Fibroblast of the conjunctiva (primary cell): Measurements from ENCODE around the gene FRMD1.

Experiments
- DNase-seq: peaks from one replicate; pipeline ENCODE4 v3.0.0-alpha.2; 2010; ENCODE audit warnings: low read depth

The FRMD1 gene

DNA sequence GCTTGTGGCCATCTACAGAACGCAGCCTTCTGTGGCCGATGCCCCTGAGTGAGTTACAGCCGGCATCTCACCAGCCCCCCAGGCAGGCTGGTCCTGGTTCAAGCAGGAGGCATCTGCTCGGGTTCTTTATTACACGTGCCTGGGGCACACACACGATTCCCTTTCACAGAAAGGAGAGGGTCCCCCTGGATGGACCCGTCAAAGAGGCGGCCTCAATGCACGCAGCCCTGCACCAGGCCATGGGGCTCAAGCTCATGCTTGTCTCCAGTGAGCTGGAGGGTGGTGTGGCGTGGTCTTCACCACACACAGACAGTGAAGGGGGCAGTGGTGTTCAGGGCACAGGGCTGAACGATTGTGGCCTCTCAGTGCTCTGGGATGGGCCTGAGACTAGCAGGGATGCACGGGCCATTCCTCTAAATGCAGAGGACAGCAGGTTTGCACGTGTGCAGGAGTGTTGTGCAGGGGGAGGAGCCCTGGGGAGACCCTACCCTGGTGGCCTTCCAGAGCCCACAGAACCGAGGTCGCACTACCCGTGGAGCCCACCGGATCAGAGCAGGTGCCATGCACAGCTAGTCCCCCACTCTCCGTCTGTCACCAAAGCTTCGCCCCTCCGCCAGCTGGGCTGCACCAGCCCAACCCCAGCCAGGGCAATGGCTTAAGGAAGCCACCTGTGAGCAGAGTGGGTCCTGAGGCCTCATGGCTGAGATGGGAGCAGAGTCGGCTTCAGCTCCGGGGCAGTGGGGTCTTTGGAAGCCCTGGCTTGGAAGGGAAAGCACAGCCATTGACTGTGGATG, 23.1 kb downstream of the FRMD1 start:
- DNase-seq = no peak

DNA sequence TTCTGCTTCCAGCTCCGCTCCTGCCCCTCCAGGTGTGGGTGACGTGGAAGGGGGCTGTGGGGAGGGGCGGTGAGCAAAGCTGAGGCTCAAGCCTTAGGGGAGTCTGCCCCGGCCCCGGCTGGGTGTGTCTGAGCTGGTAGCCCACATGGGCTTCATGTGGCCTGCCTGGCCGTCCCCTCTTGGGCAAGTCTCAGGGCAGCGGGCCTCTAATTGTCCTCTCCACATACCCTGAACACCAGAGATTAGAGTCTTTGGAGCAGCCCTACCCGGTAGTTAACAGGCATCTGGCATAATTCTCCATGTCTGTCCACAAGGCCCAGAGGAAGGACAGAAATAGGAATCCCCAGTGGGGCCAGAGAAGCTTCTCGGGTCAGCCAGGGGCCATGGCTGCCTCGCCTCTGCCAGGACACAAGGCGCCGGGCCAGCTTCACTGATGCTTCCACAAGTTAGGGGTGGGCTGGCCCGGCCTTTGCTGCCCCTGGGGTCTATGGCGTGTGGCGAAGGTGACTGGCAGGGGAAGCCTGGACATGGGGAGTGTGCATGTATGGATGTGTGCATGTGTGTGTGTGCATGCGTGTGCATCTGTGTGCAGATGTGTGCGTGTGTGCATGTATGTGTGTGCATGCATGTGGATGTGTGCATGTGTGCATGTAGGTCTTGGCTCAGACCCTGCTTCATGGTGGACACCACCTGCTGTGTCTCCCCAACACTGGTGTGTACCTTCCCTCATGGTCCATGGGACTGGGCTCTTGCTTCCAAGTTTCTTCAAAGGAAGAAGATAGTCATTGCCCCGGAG, 24.0 kb downstream of the FRMD1 start:
- DNase-seq = no peak

DNA sequence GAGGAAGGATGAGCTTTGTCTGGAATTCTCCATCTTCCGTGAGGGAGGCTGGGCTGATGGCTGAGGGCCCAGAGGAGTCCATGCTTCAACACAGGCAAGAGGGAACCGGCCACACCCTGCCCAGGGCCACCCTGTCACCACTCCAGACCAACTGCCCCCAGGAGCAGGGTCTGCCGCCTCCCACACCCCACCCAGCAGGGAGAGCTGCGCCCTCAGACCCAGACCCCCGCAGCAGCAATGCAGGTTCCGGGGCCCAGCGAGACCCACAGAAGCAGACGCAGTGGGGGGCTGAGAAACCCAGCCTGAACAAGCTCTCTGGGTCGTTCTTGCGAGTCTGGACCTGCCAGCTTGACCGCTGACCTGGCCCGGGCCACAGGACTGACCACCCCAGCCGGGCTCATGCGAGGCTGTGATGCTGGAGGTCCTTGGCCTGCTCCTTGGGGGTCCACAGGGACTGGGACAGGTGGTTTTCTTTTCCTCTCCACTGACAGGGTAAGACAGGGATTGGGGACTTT, 25.0 kb downstream of the FRMD1 start:
- DNase-seq = no peak

DNA sequence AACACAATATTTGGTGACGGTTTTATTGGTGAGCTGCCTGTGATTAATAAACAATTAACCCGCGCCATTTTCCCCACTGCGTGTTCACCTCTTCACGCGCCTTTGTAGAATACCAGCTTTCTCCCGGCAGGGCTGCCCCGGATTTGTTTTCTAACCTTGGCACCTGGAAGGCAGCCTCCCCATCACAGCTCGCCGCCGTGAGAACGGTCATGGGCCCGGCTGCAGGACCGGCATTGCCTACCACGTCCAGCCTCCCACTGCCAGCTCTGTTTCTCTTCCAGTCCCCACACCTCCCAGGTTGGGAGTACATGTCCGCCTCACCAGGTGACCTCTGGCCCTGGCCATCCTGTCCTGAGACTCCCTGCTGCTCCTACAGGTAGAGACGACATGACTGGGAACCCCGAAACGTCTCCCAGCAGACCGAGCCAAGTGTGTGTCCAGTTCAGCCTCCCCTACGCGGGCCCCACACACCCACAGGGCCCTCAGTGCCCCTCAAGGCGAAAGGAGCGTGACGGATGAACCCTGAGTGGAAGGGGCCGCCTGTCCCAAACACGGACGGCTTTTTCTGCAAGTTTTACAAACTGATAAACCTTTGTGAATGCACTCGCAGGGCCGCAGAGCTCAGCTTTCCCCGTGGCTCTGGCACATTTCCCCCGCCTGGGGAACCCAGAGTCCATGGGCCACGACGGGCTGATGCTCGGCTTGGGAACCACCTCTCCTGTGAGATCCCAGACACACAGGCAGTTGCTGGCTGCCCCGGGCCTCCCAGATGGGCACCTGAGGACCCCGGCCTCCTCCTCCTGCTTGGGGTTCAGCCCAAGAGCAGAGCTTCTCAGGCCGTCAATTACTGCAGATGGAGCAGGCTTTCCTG, 25.7 kb downstream of the FRMD1 start:
- DNase-seq = no peak

DNA sequence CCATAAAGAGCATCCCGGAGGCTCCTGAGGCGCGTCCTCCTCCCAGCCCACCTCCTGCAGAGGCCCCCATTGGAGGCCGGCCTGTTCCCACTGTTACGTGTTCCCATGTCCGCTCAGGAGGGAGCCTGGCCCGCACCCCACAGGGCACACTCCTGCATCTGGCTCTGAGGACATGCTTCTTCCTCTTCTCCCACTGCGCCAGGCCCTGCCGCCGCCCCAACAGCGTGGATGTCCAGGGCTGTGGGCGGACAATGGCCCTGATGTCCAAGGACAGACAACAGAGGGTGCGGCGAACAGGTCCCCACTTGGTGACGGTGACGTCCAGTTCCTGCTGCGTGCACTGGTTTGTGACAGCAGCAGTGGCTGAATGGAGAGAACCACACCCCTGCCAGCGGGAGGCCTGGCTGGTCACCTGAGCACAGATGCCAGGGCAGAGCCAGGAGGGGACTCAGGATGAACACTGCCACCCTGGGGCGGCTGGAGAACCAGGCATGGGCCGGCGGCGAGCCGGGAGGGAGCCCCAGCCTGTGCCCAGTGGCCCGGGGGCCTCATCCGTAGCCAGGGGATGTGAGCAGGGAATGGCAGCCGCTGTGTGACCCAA, 26.6 kb downstream of the FRMD1 start:
- DNase-seq = no peak

DNA sequence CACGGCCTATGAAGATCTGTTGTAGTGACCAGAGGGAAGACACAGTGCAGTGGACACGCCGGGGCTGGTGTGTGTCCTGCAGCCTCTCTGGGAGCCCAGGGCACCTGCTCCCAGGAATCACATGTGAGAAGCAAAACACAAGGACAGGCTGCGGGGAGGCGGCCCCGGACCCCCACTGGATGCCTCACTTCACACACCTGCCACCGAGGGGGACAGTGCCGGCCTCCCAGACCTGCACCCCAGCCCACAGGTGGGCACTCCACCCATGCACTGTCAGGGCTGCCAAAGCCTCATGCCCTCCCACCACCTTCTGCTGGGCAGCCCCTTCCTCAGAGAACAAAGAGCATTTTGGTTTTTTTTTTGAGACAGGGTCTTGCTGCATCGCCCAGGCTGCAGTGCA, 27.4 kb downstream of the FRMD1 start:
- DNase-seq = no peak

DNA sequence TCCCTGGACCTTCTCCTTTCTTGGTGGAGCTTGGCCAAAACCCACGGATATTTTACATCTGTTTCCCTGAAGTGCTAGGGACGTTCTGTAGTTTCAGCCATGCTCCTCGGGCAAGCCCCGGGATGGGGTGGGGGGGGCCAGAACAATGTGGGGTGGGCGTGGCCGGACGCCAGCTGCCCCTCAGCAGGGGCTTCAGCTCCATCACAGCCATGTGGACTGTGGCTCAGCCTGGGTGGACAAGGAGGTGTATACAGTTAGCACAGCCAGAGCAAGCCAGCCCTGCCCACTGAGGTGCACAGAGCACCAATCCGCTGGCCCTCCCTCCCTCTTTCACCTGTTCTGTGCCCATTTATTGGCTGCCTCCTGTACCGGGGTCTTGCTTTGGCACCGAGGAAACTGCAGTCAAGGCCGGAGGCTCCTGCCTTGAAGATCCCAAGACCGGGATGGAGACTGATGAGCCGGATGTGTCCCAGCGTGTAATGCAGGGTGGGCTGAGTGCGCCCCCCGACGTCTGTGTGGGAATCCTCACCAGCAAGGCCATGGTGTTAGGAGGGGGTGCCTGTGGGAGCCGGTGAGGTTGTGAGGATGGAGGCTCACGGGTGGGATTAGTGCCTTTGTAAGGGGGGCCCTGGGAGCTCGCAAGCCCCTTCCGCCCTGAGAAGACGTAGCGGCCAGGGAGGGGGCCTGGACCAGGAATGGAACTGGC, 28.0 kb downstream of the FRMD1 start:
- no peak for DNase-seq

DNA sequence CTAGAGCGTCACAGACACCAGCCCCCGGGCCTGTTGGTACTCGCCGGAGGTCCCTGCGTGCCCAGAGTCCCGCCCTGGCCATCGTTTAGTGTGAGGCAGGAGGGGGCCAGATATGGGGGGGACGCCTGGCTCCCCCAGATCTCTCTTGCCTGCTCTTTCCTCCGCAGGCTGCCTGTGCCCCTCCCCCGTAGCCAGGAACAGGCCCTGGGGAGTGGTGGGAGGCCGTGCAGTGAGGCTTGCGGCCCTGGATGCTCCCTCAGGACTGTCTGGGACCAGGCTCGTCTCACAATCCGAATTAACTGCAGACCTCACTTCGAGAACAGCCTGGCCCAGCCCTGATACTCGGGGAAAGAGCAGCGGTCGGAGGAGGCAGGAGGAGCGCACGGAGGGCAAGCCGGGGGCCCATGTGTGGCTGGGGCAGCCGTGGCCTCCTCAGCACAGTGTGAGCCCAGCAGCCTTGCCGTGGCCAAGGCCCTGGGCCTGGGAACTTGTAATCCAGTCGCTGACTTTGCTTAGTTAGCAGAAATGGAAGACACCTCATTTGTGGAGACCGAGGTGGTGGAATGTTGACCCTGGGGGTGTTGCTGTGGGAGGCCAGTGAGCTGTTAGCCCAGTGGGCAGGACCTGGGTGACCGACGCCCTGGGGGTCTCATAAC, 28.7 kb downstream of the FRMD1 start:
- DNase-seq = no peak

DNA sequence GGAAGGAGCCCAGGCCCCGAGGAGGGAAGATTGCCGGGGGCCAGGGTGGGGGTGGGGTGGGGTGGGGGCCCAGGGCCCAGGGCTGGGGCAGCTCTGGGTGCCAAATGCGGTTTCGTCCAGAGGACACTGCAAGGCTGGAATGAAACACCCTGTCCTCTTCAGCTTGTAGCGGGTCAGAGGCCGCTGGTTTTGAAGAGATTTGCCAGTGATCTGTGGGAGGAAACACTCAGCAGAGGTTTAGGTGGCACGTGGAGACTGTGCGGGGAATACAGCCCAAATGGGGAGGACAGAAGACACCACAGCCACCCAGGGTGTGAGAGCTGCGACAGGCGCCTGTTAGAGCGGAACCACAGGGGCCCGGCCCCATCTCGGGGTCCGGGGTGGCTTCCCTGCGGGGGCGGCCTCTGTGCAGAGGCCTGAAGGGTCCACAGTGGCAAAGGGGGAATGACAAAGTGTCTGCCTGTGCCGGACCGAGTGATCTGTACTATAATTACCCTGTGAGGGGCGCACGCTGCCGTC, 29.2 kb downstream of the FRMD1 start:
- DNase-seq = no peak

DNA sequence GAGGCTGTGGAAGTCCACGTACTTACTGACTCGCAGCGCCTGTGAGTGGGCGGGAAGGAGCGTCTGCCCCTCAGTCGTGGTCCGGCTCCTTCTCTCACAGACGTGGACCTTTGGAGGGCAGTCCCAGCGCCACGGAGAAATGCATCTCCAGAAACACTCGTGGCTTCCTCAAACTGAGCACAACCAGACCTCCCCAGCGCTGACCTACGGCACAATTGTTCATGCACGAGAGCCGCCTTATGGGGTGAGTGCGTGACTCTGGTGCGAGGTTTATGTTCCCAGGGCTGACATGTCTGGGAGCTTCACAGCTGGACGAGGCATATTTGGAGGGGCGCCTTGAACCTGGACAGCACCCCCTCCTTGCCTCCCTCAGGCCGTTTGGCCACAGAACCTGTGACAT, 29.7 kb downstream of the FRMD1 start:
- no peak for DNase-seq

DNA sequence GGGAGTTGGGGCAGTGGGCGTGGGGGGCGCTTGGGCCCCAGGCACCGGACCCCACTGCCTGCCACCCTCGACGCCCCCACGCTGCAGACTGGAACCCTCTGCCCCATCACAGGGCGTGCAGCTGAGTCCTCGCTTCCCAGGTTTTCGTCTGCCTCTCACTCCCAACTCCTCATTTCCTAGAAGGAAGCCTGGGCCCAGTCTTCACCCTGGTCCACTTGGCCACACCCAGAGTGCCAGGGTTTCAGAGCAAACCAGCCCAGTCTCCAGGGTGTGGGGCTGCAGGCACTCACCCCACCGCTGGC, 30.3 kb downstream of the FRMD1 start:
- DNase-seq = no peak

DNA sequence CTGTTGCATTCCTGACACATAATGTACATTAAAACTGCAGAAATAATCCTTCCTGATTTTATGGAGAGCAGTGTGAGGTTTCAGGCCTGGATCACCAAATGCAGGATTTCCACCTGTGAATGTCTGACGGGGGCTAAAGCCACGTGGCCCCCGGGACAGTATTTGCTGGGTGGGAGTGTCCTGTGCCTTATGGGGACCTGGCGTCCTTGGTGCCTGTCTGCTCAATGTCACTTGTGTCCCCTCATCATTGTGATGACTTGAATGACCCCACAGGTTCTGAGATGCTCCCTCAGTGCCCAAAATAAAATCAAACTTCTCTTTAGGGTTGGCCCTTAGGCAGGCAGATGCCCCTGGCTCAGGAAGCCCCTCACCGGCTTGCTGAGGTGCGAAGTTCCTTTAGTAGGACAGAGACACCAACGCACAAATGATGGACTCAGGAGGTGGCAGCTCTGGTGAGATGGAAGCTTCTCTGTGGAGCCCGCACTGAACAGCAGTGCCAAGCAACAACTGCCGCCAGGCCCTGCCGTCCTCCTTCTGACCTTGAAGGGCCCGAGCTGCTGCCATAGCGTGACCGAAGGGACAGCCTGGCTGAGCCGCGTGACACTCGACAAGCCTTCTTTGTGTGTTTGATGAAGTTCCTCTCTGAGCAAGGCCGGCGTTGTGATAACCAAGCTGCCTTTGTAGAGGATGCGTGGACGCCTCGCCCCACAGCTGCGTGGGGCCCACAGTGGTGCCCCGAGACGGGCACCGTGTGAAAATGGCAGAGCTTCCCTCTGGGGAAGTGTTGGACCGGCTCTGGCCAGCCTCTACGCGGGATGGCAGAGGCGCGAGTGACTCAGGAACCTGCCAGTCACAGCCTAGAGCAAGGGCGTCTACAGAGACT, 30.9 kb downstream of the FRMD1 start:
- no peak for DNase-seq

DNA sequence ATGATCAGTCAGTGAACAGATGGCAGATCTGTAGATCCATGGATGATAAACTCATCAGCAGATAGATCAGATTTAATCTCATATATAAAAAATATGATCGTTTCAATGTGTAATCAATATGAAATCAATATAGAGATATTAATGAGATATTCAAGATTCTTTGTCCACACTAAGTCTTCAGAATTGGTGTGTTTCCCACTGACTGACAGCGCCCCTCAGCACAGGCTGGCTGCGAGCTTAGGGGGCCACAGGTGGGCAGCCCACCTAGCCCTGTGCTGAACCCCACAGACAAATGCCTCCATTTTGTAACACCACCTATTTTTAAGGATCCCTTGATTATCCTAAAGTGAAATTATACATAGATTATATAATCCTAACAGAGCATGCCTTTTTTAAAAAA, 32.3 kb downstream of the FRMD1 start:
- DNase-seq = no peak

DNA sequence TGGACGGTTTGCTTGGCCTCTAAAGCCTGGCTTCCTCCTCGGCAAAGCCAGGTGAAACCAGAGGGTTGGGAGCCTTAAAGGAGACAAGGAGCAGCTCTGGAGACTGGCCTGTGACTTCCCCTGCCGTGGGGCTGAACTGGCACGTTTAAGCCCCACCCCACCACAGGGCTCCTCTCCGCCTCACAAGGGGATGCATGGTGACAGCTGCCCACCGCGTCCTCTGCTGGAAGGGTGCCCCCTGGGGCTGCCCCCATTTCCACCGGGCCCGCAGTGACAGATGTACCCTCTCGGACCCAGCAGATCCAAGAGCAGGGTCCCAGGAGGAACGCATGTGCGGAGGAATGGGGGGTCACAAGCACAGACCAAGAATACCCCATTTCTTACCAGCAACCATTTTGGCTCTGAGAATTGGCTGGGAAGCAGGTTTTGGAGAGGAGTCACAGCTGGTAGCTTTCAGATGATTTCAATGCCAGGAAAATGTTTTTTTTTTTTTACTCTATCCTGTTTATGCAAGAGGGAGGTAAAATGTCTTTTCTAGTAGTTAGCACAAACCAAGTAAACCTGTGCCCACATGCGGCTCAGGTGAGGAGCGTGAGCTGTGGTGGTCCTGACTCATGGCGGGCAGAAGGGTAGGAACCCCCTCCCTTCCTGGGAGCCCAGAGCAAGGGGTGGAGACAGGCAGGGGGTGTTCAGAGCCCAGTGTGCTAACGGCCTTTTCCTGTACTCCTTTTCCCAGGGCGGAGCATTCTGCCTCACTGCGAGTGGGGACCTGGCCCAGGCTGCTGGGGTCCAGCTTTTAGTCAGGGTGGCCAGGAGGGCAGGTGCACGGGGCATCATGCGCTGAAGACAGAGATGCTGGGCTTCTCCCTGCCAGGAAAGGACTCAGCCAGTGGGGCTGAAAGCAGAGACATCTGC, 33.0 kb downstream of the FRMD1 start:
- no peak for DNase-seq

DNA sequence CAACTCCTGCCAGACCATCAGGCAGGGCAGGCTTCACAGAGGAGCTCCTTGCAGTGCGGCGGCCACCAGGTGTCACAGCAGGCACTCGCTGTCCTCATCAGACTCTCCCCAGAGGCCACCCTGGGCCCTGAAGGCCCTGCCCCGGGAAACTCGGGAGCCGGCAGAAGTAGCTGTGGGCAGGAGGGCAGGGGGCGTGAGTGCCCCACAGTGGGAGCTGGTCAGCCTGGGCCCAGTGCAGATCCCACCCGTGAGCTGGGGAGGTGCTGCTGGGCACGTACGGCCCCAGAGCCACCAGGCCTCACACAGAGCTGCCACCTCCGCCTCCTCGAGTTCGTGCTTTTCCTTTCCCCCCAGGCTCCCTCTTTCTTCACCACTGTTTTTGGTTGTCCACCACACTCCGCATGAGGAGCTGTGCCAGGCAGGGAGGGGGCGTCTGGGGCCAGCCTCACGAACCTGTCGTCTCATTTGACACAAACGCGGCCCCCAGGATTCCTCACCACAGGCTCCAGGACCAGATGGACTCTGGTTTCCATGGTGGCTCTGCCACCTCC, 33.8 kb downstream of the FRMD1 start:
- no peak for DNase-seq

DNA sequence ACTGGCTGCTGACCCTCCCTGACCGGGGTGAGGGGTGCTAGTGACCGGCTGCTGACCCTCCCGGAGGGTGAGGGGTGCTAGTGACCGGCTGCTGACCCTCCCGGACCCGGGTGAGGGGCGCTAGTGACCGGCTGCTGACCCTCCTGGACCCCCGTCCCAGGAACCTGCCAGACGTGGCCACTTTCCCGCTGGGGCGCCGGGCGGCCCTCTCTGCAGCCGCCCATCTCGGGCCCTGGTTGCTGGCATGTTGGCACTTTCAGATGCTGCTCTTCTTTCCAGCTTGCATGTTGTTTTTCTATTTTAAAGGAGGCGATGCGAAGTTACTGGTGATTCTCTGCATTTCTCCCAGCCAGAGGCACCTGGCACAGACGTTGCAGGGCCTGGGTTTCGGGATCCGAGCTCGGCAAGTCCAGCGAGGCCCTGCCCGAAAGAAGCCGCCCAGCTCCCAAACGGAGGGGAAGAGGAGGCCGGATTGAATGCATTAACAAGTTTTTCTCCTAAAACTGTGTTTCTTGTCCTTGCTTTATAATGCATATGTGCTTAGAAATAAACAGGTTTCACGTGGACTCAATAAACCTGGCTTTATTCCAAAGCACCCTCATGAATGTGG, 34.4 kb downstream of the FRMD1 start:
- no peak for DNase-seq

DNA sequence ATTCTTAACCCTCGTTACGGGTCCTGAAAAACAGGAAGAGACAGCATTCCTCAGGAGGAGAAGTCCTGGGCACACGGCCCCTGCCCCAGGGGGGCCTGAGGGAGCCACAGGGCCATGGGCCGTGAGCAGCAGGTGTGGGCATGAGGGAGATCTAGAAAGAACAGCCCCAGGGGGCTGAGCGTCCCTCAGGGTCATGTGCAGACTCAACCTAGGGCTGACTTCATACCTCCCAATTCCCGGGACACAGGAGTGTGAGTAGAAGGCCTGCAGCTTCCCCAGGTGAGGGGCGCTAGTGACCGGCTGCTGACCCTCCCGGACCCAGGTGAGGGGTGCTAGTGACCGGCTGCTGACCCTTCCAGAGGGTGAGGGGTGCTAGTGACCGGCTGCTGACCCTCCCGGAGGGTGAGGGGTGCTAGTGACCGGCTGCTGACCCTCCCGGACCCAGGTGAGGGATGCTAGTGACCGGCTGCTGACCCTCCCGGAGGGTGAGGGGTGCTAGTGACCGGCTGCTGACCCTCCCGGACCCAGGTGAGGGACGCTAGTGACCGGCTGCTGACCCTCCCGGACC, 35.1 kb downstream of the FRMD1 start:
- no peak for DNase-seq
